Stimulated activated CD8-positive, alpha-beta memory T cell treated with anti-CD3 and anti-CD28 coated beads, Interleukin-12 subunit alpha, Interleukin-12 subunit beta, amount 100 ng/mL, for 24 hours (primary cell): ENCODE results near the gene IL17RE.
"Not testable (repeated sequence)": the region's sequence is repeated elsewhere in the genome, so short reads cannot be mapped to it uniquely, and the experiment has no call there.

ENCODE experiments used
- DNase-seq: peaks from one replicate; pipeline ENCODE4 v3.0.0-alpha.2; 2020; ENCODE audit errors: extremely low read depth

Gene IL17RE, protein sequence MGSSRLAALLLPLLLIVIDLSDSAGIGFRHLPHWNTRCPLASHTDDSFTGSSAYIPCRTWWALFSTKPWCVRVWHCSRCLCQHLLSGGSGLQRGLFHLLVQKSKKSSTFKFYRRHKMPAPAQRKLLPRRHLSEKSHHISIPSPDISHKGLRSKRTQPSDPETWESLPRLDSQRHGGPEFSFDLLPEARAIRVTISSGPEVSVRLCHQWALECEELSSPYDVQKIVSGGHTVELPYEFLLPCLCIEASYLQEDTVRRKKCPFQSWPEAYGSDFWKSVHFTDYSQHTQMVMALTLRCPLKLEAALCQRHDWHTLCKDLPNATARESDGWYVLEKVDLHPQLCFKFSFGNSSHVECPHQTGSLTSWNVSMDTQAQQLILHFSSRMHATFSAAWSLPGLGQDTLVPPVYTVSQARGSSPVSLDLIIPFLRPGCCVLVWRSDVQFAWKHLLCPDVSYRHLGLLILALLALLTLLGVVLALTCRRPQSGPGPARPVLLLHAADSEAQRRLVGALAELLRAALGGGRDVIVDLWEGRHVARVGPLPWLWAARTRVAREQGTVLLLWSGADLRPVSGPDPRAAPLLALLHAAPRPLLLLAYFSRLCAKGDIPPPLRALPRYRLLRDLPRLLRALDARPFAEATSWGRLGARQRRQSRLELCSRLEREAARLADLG

DNA sequence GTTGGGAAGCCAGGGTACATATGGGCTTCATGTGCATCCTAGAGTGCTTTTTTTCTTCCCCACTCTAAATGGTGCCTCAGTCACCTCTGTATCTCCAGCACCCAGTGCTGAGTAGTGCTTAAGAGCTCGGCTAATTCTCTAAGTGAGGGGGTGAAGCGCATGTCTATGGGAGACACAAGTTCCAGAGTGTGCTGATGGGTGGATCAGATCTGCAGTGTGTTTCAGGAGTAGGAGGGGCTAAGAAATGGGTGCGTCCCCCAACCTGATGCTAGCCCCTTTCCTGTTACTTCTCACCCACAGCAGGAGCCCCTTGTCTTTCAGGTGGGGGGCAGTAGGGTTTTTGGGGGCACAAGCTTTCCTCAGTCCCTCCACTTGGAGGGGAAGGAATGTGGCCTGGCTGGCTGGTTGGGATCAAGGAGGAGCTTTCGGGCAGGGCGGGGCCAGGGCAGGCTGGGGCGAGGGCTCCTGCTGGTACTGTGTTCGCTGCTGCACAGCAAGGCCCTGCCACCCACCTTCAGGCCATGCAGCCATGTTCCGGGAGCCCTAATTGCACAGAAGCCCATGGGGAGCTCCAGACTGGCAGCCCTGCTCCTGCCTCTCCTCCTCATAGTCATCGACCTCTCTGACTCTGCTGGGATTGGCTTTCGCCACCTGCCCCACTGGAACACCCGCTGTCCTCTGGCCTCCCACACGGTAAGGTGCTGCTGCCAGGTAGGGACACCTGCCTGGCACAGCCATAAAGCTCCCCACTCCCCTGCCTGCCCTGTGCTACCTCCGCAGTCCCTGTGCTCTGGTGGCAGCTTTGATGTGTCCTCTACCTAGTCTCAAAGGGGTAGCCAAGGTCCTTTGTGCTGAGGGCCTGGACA lies at the start of gene IL17RE:
Gene IL17RE, plus strand, starts transcription at position 477 of the 866 bp plus-strand sequence. Its CDS starts 85 bp downstream, at position 562.
- no peak for DNase-seq

DNA sequence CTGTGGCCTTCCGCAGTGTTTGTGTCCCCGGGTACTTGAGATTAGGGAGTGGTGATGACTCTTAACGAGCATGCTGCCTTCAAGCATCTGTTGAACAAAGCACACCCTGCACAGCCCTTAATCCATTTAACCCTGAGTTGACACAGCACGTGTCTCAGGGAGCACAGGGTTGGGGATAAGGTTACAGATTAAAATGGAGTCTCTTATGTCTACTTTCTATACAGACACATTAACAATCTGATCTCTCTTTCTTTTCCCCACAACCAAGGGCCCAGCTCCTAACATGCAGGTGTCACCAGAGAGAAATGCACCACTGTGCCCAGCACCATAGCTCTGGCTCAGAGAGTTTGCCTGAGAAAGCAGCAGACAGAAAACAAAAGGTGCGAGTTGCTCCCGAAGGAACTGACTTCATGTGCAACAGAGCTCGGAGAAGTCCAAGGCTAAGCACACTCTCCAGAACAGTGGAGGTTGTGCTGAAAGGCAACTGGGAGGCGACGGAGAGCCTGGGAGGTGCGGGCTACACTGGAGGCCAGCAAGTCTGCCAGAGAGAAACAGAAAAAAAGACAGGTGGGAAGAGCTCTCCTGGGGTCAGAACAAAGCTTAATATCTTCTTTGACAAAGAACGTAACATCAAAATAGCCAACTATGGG lies 48.2 kb upstream of the IL17RE start:
- DNase-seq: not testable (repeated sequence)

DNA sequence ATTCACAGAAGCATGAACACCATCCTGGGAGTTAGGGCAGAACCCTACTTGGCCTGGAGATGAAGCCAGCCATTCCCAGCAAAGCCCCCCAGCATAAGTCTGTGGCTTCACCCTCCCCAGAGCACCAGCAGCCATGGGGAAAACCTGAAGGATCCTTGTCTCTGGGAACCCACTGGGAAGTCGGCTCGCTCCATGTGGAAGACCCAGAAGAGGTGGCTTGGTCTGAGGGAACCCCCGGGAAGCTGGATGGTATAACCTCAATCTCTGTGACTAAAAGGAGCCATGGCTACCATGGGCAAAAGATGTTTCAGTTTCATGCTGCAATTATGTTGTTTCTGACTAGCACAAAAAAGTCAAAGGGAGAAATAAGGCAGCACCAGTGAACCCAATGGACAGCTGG lies 47.1 kb upstream of the IL17RE start:
- no peak for DNase-seq

DNA sequence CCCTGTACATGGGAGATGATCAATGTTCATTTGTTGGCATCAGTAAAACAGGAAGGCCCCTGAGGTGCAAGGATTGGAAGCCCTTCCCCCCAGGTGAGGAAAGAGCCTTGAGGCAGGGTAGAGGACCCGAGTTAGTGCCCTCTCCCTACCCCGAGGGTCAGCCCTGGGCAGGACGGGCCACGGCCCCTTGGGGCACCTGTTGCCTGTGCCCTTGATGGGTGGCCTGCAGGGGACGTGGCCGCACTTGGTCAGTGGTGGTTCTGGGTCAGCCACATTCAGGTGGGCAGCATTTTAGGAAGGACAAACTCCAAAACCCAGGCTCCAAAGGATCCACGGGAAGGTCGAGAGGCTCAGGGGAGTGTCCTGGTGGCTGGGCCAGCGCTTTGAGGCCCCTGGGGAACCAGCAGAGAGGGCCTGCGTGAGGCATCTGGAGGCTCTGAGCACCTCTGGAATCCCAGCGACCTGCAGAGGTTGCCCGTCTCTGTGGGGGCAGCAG lies 43.1 kb upstream of the IL17RE start:
- DNase-seq: no peak

DNA sequence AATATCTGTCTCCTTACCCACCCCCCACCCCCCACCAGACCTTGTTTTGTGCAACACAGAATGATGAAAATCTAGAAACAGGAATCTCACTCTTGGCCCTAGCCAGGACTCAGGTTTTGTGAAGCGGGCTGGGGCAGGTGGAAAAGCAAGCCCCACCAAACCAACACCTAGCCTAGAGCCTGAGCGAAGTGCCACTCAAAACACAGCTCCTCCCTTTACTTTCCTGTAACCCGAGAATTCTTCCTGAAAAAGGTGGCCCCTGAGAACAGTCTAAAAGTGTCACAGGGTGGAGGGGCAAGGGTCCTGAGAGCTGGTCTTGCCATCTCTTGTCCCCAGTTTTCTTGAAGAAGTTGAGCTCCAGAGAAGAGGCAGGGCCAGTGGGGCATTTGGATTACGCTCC lies 41.4 kb upstream of the IL17RE start:
- DNase-seq: no peak

DNA sequence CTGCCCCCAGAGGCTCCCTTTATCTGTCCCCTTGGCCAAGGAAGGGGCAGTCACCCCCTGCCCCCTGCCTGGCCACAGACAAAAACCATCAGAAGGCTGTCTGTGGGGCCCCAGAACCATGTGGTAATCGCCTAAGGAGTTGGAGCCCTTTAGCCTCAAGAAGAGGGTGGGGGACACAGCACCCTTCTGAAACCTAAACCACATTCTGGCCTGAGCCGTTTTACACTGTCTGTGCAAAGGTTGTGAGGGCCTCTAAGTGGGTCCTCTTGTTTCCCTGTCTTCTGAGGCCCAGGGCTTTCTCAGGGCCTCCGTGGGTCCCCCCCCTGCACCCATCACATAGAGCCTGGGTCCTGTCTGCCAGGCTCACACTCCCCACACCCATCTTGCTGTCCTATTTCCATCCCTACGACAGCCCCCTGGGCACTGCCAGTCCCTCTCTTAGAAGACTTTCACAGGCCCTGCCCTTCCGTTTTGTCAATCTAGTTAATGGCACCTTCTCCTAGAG lies 41.0 kb upstream of the IL17RE start:
- DNase-seq: no peak

DNA sequence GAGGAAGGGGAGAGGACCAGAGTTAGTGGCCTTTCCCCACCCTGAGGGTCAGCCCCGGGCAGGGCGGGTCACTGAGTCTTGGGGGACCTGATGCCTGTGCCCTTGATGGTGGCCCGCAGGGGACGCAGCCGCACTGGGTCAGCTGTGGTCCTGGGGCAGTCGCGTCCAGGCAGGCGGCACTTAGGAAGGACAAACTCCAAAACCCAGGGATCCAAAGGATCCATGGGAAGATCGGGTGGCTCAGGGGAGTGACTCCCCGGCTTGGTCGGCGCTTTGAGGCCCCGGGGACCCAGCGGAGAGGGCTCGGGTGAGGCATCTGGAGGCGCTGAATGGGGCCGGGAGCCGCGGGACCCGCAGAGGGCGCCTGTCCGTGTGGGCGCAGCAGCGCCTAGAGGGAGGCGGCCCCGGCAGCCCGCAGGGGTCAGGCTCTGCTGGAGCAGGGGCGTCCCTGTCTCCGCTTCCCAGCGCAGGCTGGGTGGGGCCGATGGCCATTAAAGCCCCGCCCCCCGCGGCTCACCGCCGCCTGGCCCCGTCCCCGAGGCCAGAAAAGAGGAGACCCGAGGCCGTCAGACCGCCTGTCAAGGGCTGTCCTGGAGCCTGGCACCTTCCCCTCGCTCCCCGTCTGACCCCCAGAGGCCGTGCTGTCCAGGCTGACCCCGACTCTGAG lies 40.1 kb upstream of the IL17RE start:
- no peak for DNase-seq

DNA sequence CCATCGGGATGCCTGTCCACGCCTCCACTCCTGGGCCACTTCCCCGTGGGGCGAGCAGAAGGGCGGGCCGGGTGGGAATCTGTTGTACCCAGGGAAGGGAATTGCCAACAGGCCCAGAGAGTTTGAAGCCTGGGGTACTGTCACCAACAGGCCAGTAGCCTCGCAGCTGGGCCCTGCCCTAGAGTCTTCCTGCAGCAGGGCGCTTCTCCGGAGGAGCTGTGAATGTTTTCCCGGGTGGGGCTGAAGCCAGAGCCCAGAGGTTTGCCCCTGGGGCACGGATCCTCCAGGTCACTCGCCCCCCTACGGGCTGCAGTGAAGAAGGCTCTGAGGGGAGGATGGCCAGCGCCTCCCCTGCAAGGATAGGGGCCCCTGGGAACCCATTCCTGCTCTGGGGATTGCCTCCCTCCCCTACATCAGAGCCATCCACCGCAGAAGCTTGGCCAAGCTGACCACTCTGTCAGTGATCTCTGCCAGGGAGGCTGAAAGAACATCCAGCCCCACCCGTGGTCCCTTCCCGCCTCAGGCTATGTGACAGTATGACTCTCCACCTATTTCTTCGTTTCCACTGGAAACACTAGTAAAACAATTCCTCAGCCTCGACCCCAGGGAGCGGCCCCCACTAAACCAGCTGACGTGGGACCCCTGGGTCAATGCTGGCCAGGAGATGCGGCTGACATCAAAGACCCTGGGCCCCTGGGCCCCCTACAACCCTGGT lies 39.4 kb upstream of the IL17RE start:
- DNase-seq: no peak

DNA sequence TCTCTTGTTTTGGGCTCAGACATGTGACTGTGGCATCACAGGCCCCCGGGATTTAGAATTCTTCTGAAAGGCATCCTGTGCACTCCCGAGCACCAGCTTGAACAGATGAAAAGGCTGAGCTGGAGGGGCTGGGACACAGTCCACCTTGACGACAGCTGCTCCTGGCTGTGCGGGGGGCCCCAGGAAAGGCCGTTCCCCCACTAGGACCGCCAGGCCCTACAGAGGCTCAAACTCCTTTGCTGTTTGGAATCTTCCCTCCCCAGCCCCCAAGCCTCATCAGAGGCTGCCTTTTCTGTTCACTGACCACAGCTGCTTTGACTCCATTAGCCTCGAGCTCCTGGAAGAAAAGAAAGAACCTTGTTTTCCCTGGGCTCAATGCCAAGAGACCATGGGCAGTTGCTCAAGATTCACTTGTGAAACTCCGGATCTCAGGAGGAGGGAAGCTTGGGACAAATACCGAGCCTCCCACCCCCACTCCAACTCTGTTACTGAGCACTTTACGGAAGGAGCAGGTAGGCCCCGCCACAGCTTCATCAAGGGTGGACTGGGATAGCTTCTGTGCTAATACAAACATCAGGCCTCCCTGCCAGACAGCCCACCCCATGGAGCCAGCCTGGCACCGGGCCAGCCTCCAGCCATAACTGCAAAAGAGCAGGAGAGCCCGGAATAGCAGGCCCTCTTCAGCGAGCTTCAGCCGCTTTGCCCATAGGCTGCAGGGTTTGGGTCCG lies 38.3 kb upstream of the IL17RE start:
- DNase-seq: no peak

DNA sequence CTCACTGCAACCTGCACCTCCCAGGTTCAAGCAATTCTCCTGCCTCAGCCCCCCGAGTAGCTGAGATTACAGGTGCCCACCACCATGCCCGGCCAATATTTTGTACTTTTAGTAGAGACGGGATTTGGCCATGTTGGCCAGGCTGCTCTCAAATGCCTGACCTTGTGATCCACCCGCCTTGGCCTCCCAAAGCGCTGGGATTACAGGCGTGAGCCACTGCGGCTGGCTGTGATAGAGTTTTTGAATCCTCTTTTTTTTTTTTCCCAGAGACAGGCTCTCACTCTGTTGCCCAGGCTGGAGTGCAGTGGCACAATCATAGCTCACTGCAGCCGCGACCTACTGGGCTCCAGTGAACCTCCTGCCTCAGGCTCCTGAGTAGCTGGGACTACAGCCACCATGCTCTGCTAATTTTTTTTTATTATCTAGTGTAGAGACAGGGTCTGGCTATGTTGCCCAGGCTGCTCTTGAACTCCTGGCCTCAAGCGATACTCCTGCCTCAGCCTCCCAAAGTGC lies 37.5 kb upstream of the IL17RE start:
- not testable (repeated sequence) for DNase-seq

DNA sequence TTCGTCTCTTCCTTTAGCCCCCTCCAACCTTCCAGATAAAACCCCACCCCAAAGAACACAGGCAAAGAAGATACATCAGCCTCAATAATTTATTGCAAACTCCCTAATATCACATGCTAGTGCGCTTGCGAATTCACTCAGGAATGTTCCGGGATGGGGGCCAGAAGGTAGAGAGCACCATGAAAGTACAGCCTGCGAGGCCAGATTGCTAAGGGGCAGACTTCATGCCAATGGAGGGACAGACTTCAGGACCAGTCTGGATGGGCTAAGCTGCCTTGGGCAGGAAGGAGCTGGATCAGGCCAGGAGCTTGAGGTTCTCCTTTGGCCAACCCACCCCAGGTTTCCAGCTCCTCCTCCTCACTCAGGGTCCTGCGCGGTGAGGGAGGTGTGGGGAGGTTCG lies 36.0 kb upstream of the IL17RE start:
- no peak for DNase-seq

DNA sequence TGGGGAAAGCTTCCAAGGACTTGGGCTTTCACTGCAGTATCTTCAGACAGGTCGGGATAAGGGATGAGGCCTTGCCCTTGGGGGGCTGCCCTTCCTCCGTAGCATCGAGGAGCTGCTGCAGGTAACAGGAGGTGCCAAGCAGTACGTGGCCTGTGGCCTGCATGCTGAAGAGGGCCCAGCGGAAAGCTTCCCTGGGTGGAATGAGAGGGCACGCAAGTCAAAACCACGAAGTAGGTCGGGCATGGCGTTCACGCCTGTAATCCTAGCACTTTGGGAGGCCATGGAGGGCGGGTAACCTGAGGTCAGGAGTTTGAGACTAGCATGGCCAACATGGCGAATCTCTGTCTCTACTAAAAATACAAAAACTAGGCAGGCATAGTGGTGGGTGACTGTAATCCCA lies 35.5 kb upstream of the IL17RE start:
- DNase-seq: no peak

DNA sequence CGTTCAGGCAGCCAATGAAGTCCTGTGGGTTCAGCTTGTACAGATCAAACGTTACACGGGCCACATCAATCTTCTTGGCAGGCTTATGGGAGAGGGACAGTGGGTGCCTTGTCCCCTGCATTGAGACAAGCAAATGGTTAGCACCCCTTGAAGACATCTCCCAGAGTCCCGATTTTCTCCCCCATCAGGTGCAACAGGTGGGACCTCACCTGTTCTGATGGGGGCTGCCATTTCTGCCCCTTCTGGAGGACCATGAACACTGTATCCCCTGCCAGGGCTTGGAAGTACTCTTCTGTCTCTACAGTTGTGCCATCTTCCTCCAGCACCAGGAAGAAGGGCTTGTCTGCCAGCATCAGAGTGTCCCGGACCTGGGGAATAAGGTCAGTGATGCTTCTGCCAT lies 32.7 kb upstream of the IL17RE start:
- no peak for DNase-seq

DNA sequence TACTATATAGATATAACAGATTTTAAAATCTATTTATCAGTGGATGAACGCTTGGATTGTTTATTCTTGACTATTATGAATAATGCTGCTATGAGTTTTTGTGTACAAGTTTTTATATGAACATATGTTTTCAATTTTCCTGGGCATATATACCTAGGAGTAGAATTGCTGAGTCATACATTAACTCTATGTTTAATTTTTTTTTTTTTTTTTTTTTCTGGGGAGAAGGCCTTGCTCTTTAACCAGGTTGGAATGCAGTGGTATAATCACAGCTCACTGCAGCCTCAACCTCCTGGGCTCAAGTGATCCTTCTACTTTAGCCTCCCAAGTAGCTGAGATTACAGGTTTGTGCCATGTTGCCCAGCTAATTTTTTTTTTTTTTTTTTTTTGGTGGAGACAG lies 31.7 kb upstream of the IL17RE start:
- no peak for DNase-seq

DNA sequence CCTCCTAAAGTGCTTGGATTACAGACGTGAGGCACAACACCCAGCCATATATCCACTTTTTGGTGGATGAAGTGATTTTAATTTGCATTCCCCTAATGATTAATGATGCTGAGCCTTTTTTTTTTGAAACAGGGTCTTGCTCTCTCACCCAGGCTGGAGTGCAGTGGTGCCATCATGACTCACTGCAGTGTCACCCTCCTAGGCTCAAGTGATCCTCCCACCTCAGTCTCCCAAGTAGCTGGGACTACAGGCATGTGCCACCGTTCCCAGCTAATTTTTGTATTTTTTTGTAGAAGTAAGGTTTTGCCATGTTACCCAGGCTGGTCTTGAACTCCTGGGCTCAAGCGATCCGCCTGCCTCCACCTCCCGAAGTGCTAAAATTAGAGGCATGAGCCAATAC lies 30.6 kb upstream of the IL17RE start:
- not testable (repeated sequence) for DNase-seq

DNA sequence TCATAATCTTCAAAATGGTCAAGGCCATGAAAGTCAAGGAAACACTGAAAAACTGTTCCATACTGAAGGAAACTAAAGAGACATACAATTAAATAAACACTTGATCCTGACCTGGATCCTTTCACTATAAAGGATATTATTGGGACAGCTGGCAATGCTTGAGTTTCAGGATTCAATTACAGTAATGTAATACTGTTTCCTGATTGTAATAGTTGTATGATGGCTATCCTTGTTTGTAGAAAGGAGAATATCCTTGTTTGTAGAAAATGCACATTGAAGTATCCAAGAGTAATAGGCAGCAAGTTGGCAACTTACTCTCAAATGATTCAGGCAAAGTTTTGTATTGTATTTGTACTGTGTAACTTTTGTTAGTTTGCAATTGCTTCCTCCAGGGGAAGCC lies 27.2 kb upstream of the IL17RE start:
- DNase-seq: no peak

DNA sequence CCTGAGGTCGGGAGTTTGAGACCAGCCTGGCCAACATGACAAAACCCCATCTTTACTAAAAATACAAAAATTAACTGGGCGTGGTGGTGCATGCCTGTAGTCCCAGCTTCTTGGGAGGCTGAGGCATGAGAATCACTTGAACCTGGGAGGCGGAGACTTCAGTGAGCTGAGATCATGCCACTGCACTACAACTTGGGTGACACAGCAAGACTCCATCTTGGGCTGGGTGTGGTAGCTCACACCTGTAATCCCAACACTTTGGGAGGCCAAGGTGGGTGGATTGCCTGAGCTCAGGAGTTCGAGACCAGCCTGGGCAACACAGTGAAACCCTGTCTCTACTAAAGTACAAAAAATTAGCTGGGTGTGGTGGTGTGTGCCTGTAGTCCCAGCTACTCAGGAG lies 26.4 kb upstream of the IL17RE start:
- not testable (repeated sequence) for DNase-seq

DNA sequence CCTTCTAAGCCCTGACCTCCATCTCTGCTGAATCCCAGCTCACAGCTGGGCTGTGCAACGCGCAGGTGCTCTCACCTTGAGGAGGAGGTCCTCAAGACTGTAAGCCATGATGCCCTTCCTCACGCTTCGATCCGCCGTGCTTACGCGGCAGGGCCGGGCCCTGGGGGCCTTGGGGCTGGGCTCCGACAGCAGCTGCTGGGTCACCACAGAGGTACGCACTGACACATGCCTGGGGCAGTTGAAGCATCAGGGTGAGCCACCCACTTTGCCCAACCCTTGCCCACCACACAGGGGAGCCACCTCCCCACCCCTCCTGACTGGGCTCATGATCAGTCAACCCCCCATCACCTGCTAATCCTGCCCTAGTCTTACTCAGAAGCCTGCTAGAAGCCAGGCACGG lies 25.7 kb upstream of the IL17RE start:
- no peak for DNase-seq

DNA sequence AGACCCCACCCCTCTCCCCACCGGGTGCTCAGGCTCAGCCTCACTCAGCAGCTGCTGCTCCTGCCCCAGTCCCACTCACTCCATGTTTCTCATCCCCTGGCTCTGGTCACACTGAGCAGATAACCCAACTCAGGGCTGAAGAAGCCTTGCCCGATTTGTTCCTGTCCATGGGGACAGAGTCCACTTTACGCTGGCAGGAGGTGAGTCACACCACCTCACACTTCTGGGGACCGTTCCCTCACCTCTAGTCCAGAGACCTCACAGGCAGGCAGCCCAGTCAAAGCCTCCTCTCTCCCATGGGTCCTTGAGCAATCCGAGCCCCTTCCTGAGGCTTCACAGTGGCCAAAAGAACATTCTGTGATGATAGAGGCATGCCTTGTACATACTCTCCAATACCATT lies 23.9 kb upstream of the IL17RE start:
- DNase-seq: no peak
